GM10248 (cell line): ENCODE data around the gene F5.

Experiments
- CTCF ChIA-PET: fragments of 300-600 bp; sonication (Branson Sonifier 250); formaldehyde crosslinking; extraction: SDS; loops from one replicate; lab custom pipeline; 2021; ENCODE audit warnings: antibody characterized with exemption; lab: Yijun Ruan, JAX
- POLR2A ChIA-PET: fragments of 350-650 bp; sonication (Branson Sonifier 250); formaldehyde crosslinking; extraction: SDS; loops from one replicate; lab custom pipeline; 2020; ENCODE audit warnings: antibody characterized with exemption; lab: Yijun Ruan, JAX
- DNase-seq: peaks from one replicate; pipeline ENCODE4 v3.0.0; 2012; ENCODE audit errors: extremely low spot score
- CTCF ChIP-seq: IDR thresholded peaks from 2 replicates; pipeline ENCODE4 v1.5.1; 2012; ENCODE audit warnings: mild to moderate bottlenecking, low read depth; ENCODE audit errors: extremely low read depth, missing control alignments, control extremely low read depth

F5 gene

GRCh38 chr1:169528215-169529067 lies 57.8 kb downstream of the F5 start:
- POLR2A ChIA-PET: no interaction called here
- no peak for DNase-seq
- CTCF ChIA-PET: interaction anchor here (1.0 to 1.3 kb wide), 3 partner anchors 17 to 18 kb away, joined by 3 to 4 read pairs (median 3); no protein-coding TSS in a partner anchor
- TF ChIP-seq CTCF: no peak

- POLR2A ChIA-PET: no interaction called here
- no peak for DNase-seq
- CTCF ChIA-PET: no interaction called here
- no peak for TF ChIP-seq CTCF
Measured at GRCh38 chr1:169527451-169528214, 58.6 kb downstream of the F5 start.

- POLR2A ChIA-PET: no interaction called here
- CTCF ChIA-PET: no interaction called here
- no peak for TF ChIP-seq CTCF
- DNase-seq: no peak
Measured at GRCh38 chr1:169527001-169527400, 59.3 kb downstream of the F5 start.

GRCh38 chr1:169526120-169526832 lies 60.0 kb downstream of the F5 start:
- CTCF ChIA-PET: no interaction called here
- POLR2A ChIA-PET: no interaction called here
- no peak for DNase-seq
- TF ChIP-seq CTCF: no peak

- ChIA-PET CTCF (no interaction called here), POLR2A (no interaction called here)
- DNase-seq: no peak
- no peak for TF ChIP-seq CTCF
Measured at GRCh38 chr1:169525391-169525790, 60.9 kb downstream of the F5 start.

GRCh38 chr1:169523904-169524303 lies 62.4 kb downstream of the F5 start:
- POLR2A ChIA-PET: no interaction called here
- DNase-seq: no peak
- CTCF ChIA-PET: interaction anchor here (1.7 kb wide), 1 partner anchor 22 kb away, joined by 5 read pairs; no protein-coding TSS in a partner anchor
- TF ChIP-seq CTCF: no peak
